Activated B cell treated with CpG ODN at 0.5 μM for 24 hours (primary cell): ENCODE results near the gene HJURP. TPM values are rescaled to one million over a fixed set of nuclear protein-coding genes. Genes with fewer than 3 reads are reported as not detected.

Source experiments
- ATAC-seq: fragments of 200-7000 bp; cut with Tn5 transposase; one replicate; pipeline ENCODE4 v1.10.0; 2021; ENCODE audit warnings: low read depth, mild to moderate bottlenecking, moderate library complexity
- CTCF ChIA-PET: fragments of 350-600 bp; sonication (Branson Sonifier 250); formaldehyde crosslinking; loops from one replicate; lab custom pipeline; 2021; ENCODE audit warnings: antibody characterized with exemption; lab: Charles Lee
- POLR2A ChIA-PET: fragments of 350-600 bp; sonication (Branson Sonifier 250); formaldehyde crosslinking; loops from one replicate; lab custom pipeline; 2021; ENCODE audit warnings: antibody characterized with exemption; lab: Charles Lee
- DNase-seq: peaks from one replicate; pipeline ENCODE4 v3.0.0; 2022
- H3K27ac Mint-ChIP-seq: one replicate; pipeline ENCODE4 v1.8.0; 2020; ENCODE audit warnings: mixed read lengths
- H3K27me3 Mint-ChIP-seq: one replicate; pipeline ENCODE4 v1.8.0; 2021; ENCODE audit warnings: mixed read lengths
- H3K36me3 Mint-ChIP-seq: one replicate; pipeline ENCODE4 v1.8.0; 2021; ENCODE audit warnings: low read depth, mixed read lengths
- H3K4me1 Mint-ChIP-seq: one replicate; pipeline ENCODE4 v1.8.0; 2021; ENCODE audit warnings: mixed read lengths
- H3K4me3 Mint-ChIP-seq: one replicate; pipeline ENCODE4 v1.8.0; 2020; ENCODE audit warnings: mild to moderate bottlenecking, mixed read lengths
- H3K9me3 Mint-ChIP-seq: one replicate; pipeline ENCODE4 v1.8.0; 2020; ENCODE audit warnings: mixed read lengths
- intact Hi-C: fragments of 100-400 bp; cut with micrococcal nuclease; formaldehyde crosslinking; loops from one replicate; pipeline ENCODE4 v1.15.1; 2024
- total RNA-seq: library from RNA; stranded (reverse); gene quantifications from 2 replicates; pipeline ENCODE4 v1.2.3, GENCODE V29; 2022
- TF ChIP-seq, protein P1 (sequence below): fragments of 200-600 bp; IDR thresholded peaks from one replicate; pipeline ENCODE4 v1.8.0; 2022; ENCODE audit warnings: antibody characterized with exemption, mild to moderate bottlenecking

HJURP gene
- total RNA-seq, 1 donor from 2014 or later = 1.5 TPM

GRCh38 chr2:233792720-233793119, 61.6 kb downstream of the HJURP start:
- ChIA-PET CTCF (no interaction called here), POLR2A (no interaction called here)
- no peaks in the 10 kb centered on the region for H3K9me3 Mint-ChIP-seq
- H3K27me3 Mint-ChIP-seq = peaks cover 7% of the 10 kb centered on the region
- ATAC-seq (no peak), DNase-seq (no peak)
- H3K27ac Mint-ChIP-seq = no peak overlapping the region
- H3K4me3 Mint-ChIP-seq = no peak overlapping the region
- TF ChIP-seq, protein P1, sequence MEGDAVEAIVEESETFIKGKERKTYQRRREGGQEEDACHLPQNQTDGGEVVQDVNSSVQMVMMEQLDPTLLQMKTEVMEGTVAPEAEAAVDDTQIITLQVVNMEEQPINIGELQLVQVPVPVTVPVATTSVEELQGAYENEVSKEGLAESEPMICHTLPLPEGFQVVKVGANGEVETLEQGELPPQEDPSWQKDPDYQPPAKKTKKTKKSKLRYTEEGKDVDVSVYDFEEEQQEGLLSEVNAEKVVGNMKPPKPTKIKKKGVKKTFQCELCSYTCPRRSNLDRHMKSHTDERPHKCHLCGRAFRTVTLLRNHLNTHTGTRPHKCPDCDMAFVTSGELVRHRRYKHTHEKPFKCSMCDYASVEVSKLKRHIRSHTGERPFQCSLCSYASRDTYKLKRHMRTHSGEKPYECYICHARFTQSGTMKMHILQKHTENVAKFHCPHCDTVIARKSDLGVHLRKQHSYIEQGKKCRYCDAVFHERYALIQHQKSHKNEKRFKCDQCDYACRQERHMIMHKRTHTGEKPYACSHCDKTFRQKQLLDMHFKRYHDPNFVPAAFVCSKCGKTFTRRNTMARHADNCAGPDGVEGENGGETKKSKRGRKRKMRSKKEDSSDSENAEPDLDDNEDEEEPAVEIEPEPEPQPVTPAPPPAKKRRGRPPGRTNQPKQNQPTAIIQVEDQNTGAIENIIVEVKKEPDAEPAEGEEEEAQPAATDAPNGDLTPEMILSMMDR = no peak
- intact Hi-C loops = no loop called here
- no peaks in the 10 kb centered on the region for H3K36me3 Mint-ChIP-seq
- no peaks in the 10 kb centered on the region for H3K4me1 Mint-ChIP-seq

DNA sequence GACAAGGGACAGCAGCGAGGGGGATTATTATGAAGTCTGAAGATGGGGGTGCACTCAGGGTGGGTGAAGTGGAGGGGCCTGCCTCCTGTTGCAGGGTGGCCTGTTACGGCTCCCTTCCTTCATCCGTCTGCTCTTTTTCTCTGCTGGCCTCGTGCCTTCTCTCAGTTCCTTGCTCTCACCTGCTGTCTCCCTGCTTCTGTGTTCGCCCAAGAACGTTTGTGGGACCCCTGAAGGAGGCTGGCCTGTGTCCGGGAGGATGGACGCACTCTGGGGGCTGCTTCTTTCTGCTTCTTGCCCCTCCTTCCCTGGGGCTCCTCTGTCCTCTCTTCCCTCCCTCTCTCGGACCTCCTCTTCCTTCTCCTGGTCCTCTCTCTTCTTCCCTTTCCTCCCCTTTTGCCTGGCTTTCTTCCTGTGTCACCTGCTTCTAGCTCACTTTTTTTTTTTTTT, 62.4 kb downstream of the HJURP start:
- no peak for DNase-seq

DNA sequence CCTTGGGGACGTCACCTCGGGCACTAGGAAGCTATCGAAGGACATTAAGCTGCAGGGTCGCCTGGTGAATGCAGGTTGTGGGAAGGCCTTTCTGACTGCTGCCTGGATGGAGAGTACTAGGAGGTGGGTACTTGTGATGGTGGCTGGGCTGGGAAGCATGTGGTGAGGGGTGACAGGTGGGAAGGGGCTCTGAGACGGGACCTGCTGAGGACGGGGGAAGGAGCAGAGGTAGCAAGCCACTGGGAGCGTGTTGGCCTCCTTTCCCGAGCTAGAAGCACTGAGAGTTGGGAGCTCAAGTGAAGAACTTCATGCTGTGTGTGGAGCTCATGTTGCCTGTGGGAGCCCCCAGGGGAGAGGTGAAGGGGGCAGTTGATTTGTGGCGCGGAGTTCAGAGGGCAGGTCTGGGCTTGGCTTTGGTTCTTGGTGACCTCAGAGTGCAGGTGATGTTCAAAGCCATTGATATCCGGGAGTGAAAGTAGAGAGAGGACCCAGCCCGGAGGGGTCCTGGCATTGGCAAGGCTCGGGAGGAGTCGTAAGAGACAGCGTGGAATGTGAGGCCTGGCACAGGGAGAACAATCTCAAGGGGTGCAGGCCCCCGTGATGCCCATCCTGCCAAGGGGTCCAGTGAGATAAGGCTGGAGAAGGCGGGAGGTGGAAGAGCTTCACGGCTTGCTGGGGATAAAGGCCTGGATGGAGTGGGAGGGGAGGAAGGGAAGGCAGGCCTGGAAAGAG, 63.0 kb downstream of the HJURP start:
- ATAC-seq = no peak
- no peaks in the 10 kb centered on the region for H3K9me3 Mint-ChIP-seq
- peaks cover 7% of the 10 kb centered on the region for H3K27me3 Mint-ChIP-seq
- no peaks in the 10 kb centered on the region for H3K4me1 Mint-ChIP-seq
- ChIA-PET POLR2A (no interaction called here), CTCF (no interaction called here)
- intact Hi-C loops = no loop called here
- no peak for DNase-seq
- H3K36me3 Mint-ChIP-seq = no peaks in the 10 kb centered on the region
- H3K27ac Mint-ChIP-seq = no peak overlapping the region
- TF ChIP-seq, protein P1 = no peak
- H3K4me3 Mint-ChIP-seq = no peak overlapping the region

More for the DNA sequence above, 62.4 kb downstream of the HJURP start:
- TF ChIP-seq, protein P1 = no peak
- ChIA-PET POLR2A (no interaction called here), CTCF (no interaction called here)
- no peaks in the 10 kb centered on the region for H3K36me3 Mint-ChIP-seq
- intact Hi-C loops = no loop called here
- H3K9me3 Mint-ChIP-seq = no peaks in the 10 kb centered on the region
- H3K4me1 Mint-ChIP-seq = no peaks in the 10 kb centered on the region
- peaks cover 7% of the 10 kb centered on the region for H3K27me3 Mint-ChIP-seq
- no peak for ATAC-seq
- H3K4me3 Mint-ChIP-seq = no peak overlapping the region
- no peak overlapping the region for H3K27ac Mint-ChIP-seq

GRCh38 chr2:233789554-233789953, 64.8 kb downstream of the HJURP start:
- H3K4me1 Mint-ChIP-seq = no peaks in the 10 kb centered on the region
- no peaks in the 10 kb centered on the region for H3K36me3 Mint-ChIP-seq
- POLR2A ChIA-PET = no interaction called here
- peaks cover 7% of the 10 kb centered on the region for H3K27me3 Mint-ChIP-seq
- CTCF ChIA-PET = no interaction called here
- peaks cover 2% of the 10 kb centered on the region for H3K9me3 Mint-ChIP-seq
- TF ChIP-seq, protein P1 = no peak
- no peak overlapping the region for H3K4me3 Mint-ChIP-seq
- H3K27ac Mint-ChIP-seq = no peak overlapping the region
- intact Hi-C loops = no loop called here
- ATAC-seq (no peak), DNase-seq (no peak)

Other genes starting within 250 kb of the HJURP start
- not detected in 2 replicates for gene UGT1A8, start 236.9 kb downstream of the HJURP start, total RNA-seq
- gene UGT1A10, start 218.1 kb downstream of the HJURP start, total RNA-seq = not detected in 2 replicates
- not detected in 2 replicates for gene UGT1A9, start 182.6 kb downstream of the HJURP start, total RNA-seq
- gene UGT1A7, start 172.6 kb downstream of the HJURP start, total RNA-seq = not detected in 2 replicates
- gene UGT1A6, start 161.6 kb downstream of the HJURP start, total RNA-seq = not detected in 2 replicates
- gene UGT1A5, start 141.6 kb downstream of the HJURP start, total RNA-seq = not detected in 2 replicates
- not detected in 2 replicates for gene UGT1A4, start 135.8 kb downstream of the HJURP start, total RNA-seq
- gene UGT1A3, start 125.5 kb downstream of the HJURP start, total RNA-seq = not detected in 2 replicates
- gene UGT1A1, start 94.3 kb downstream of the HJURP start, total RNA-seq = not detected in 2 replicates
- gene MROH2A, start 76.2 kb downstream of the HJURP start, total RNA-seq = not detected in 2 replicates
- not detected in 2 replicates for gene TRPM8, start 62.8 kb upstream of the HJURP start, total RNA-seq
- gene SPP2, start 196.2 kb upstream of the HJURP start, total RNA-seq = not detected in 2 replicates